SK-N-MC (cell line): ENCODE results near the gene EHD4.

ENCODE experiments used
- EZH2 ChIP-seq: fragments of 200-600 bp; sonication (generic); IDR thresholded peaks from one replicate; pipeline ENCODE4 v1.6.1; 2017; ENCODE audit warnings: antibody characterized with exemption
- POLR2AphosphoS5 ChIP-seq: IDR thresholded peaks from 2 replicates; pipeline ENCODE4 v1.6.1; 2012; ENCODE audit warnings: mild to moderate bottlenecking, low read depth, low read length, borderline replicate concordance

DNA sequence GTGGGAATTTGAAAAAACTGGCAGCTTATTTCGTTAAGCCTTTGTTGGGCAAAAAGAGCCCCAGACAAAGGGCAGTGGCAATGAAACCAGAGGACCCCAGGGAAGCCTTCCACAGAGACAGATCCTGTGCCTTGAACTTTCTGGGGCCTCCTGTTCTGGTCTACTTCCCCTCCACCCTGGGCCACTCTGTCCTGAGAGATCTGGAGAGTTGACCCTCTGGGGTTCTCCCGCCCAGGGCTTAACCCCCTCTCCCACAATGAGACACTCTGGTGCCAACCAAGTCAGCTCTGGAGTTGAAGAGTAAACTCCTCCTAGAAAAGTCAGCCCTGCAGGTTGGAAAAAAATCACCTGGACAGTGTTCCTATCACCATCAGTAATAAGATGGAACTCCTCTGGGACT, 20.8 kb downstream of the EHD4 start:
- TF ChIP-seq EZH2 (no peak), POLR2AphosphoS5 (no peak)
